ENCODE measurements around the gene BCAS3.

The BCAS3 gene

GRCh38 chr17:61380217-61380835 is 702.7 kb downstream of the BCAS3 start:
- DNase-seq = no peak

GRCh38 chr17:61380836-61381525 is 703.3 kb downstream of the BCAS3 start:
- no peak for DNase-seq

- DNase-seq = no peak
Observed at GRCh38 chr17:61381537-61381936, 703.9 kb downstream of the BCAS3 start.

- DNase-seq = no peak
Observed at GRCh38 chr17:61382796-61383688, 705.4 kb downstream of the BCAS3 start.

GRCh38 chr17:61383689-61384201 is 706.1 kb downstream of the BCAS3 start:
- no peak for DNase-seq

- DNase-seq = no peak
Observed at GRCh38 chr17:61384354-61384691, 706.7 kb downstream of the BCAS3 start.

- no peak for DNase-seq
Observed at GRCh38 chr17:61384692-61385576, 707.3 kb downstream of the BCAS3 start.

GRCh38 chr17:61385577-61386236 is 708.1 kb downstream of the BCAS3 start:
- DNase-seq = no peak

GRCh38 chr17:61386251-61386650 is 708.6 kb downstream of the BCAS3 start:
- DNase-seq = no peak

GRCh38 chr17:61387011-61387410 is 709.4 kb downstream of the BCAS3 start:
- DNase-seq = no peak

- no peak for DNase-seq
Observed at GRCh38 chr17:61387511-61388305, 710.1 kb downstream of the BCAS3 start.

- no peak for DNase-seq
Observed at GRCh38 chr17:61388561-61389356, 711.1 kb downstream of the BCAS3 start.

- no peak for DNase-seq
Observed at GRCh38 chr17:61389670-61390478, 712.2 kb downstream of the BCAS3 start.

GRCh38 chr17:61390479-61390791 is 712.8 kb downstream of the BCAS3 start:
- DNase-seq = no peak

- DNase-seq = no peak
Observed at GRCh38 chr17:61391595-61392291, 714.1 kb downstream of the BCAS3 start.

- no peak for DNase-seq
Observed at GRCh38 chr17:61392679-61393078, 715.0 kb downstream of the BCAS3 start.

- DNase-seq = peak; percentile 23
Observed at GRCh38 chr17:61393550-61393903, 715.9 kb downstream of the BCAS3 start.

GRCh38 chr17:61393904-61394629 is 716.4 kb downstream of the BCAS3 start:
- DNase-seq = no peak

Data from NCI-H345 (cell line).